ENCODE measurements around the gene APC2.
"Not testable (repeated sequence)": the region's sequence is repeated elsewhere in the genome, so short reads cannot be mapped to it uniquely, and the experiment has no call there.

Gene APC2

DNA sequence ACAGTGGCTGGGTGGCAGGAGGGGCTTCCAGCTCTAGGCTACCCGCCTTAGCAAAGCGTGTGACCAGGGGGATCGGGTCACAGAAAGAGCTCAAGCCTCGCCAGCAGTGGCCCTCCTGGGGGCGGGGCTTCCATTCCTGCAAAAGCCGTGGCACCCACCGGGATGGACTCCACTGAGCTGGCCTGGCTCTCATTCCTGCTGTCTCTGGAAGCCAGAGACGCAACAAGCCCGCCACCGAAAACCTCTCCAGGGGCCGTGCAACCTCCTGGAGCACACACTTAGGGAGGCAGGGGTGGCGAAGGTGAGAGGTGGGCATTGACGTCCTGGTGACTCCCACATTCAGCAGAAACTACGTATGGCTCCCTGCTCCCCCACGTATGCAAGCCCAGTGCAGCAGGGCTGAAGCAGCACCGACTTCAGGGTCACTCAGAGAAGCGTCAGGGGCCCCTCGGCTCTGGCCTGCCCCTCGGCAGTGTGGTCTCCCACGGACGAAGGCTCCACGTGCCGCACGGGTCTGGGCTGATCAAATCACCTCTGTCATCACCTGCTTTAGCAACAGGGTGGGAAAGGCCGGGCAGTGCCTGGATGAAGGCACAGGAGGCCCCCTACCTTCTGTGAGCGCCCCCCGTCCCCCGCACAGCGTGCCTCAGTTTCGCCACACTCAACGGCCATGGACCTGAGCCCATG is 26.0 kb downstream of the APC2 start:
- DNase-seq (ENCODE audit: low spot score): no peak
- FAIRE-seq: no peak

GRCh38 chr19:1477056-1477455 is 27.1 kb downstream of the APC2 start:
- not testable (repeated sequence) for FAIRE-seq; DNase-seq (ENCODE audit: low spot score)

- FAIRE-seq (peak; percentile 84), DNase-seq (ENCODE audit: low spot score) (peak; percentile 90)
Measured at GRCh38 chr19:1478934-1479707, 29.2 kb downstream of the APC2 start, which contains the start of gene C19orf25. C19orf25 (minus strand) TSS chr19:1479215; CDS start chr19:1478903, 312 bp downstream.

DNA sequence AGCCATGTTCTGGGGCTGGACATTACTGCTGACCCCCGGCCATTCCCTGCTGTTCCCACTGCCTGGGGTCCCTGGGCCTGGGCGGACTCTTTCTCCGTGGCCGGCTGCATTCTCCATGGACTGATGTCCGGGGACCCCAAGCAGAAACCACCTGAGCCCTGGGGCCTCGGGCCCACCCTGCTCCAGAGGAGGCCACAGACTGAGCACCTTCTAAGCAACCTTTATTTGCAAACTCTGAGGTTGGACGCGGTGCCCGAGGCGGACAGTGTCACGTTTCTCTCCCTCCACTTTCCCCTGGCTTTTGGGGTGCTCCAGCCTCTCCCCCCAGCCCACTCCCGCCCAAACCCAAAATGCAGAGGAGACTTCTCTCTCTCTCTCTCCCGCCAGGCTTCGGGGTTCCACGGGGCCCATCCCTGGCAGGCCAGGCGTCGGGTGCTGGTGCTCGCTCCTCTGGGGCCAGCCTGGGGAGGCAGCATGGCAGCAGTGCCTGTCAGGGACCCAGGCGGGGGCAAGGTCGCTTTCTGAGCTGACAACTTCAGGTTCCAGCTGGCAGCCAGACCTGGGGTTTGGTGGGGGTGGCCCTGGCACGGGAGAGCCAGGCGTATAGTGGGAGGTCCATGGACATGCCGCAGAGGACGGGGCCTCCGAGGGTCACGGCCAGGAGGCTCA is 31.4 kb downstream of the APC2 start:
- FAIRE-seq: no peak

GRCh38 chr19:1481893-1482360 is 32.0 kb downstream of the APC2 start:
- DNase-seq (ENCODE audit: low spot score) (no peak), FAIRE-seq (no peak)

More for the DNA sequence above, 31.4 kb downstream of the APC2 start:
- no peak for DNase-seq (ENCODE audit: low spot score)

GRCh38 chr19:1482361-1483130 is 32.6 kb downstream of the APC2 start:
- no peak for FAIRE-seq
- no peak for DNase-seq (ENCODE audit: low spot score)

DNA sequence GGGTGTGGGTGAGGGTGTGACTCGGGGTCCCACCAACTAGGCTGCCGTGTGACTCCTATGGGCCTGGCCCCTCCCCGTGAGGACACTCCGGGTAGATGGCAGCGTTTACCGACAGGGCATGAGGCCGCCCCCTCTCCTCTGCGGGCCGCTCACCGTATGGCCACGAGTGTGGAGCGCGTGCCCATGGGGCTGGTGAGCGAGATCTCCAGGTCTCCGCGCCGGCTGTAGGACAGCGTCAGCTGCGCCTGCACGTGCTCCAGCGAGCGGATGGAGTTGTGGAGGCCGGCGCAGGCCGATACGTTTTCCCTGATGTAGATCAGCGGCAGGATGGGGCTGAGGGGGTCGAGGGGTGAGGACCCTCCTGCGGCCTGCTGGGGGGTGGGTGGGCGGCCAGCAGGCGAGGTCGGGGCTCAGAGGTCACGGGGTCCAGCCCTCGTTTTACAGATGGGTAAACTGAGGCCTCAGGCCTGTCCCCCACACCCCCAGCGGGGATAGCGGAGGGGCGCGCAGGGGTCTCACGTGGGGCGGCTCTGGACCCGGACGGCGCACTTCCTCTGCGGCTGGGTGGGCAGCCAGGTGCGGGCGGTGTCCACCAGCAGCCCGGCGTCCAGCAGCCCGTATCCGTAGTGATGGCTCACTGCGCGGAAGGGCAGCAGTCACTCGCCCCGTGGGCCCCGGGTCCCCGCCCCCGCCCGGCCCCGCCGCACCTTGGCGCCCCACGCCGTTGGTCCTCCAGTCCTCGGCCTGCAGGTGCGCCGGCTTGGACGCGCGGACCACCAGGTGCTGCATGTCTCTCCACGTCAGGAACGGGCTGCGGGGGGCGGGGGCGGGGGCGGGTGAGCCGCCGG is 33.4 kb downstream of the APC2 start:
- FAIRE-seq: no peak
- no peak for DNase-seq (ENCODE audit: low spot score)

- DNase-seq (ENCODE audit: low spot score) (no peak), FAIRE-seq (no peak)
Measured at GRCh38 chr19:1483979-1484428, 34.1 kb downstream of the APC2 start.

DNA sequence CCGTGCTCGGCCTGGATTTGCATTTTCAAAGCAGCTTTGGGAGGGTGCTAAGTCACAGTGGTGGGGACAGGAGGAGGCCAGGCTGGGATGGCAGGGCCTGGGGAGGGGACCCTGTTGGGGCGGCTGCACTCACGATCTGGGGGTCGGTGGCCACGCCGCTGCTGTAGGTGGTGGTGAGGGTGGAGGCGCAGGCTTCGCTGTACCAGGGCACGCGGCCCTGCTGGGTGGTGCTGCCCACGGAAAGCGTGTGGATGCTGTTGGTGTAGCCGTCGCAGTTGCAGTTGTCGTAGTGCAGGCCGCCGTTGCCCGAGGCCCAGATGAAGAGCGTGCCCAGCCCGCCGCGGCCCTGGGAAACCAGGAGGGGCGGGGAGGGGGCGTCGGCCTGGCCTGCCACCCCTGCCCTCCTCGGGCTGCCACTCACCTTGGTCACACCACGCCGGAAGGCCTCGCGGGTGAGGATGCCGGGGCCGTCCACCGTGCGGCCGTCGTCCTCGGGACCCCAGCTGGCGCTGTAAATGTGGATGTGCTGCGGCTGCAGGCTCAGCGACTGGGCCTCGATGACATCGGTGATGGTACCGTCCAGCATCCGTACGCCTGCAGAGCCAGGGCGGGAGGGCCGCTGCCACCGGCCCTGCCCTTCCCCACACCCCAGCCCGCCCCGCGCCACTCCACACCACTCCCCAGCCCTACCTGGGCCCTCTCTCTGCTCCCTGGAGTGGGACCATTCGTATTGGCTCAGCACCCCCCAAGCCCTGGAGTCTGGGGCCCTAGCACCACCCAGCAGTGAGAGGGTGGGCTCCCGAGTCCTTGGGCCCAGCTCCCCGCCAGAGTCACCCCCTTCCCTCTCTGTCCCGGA is 37.0 kb downstream of the APC2 start:
- DNase-seq (ENCODE audit: low spot score) (no peak), FAIRE-seq (no peak)

- FAIRE-seq: no peak
Measured at GRCh38 chr19:1487576-1488281, 37.8 kb downstream of the APC2 start.

DNA sequence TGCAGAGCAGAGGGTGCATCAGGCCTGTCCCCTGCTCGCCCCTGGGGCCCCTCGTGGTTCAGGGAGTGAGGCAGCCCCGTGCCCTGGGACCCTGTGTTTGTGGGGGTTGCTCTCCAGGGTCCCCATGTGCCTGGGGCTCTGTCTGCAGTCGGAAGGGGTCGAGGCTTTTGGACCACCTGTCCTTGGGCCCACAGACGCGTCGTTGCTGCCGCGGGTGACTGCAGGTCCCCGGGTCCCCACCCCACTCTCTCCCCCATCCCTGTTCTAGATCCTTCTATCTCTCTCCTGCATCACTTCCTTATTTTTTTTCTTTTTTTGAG is 38.3 kb downstream of the APC2 start:
- DNase-seq (ENCODE audit: low spot score) (no peak), FAIRE-seq (no peak)

More at GRCh38 chr19:1487576-1488281, 37.8 kb downstream of the APC2 start:
- no peak for DNase-seq (ENCODE audit: low spot score)

GRCh38 chr19:1489463-1490310 is 39.8 kb downstream of the APC2 start:
- no peak for FAIRE-seq
- DNase-seq (ENCODE audit: low spot score): no peak

DNA sequence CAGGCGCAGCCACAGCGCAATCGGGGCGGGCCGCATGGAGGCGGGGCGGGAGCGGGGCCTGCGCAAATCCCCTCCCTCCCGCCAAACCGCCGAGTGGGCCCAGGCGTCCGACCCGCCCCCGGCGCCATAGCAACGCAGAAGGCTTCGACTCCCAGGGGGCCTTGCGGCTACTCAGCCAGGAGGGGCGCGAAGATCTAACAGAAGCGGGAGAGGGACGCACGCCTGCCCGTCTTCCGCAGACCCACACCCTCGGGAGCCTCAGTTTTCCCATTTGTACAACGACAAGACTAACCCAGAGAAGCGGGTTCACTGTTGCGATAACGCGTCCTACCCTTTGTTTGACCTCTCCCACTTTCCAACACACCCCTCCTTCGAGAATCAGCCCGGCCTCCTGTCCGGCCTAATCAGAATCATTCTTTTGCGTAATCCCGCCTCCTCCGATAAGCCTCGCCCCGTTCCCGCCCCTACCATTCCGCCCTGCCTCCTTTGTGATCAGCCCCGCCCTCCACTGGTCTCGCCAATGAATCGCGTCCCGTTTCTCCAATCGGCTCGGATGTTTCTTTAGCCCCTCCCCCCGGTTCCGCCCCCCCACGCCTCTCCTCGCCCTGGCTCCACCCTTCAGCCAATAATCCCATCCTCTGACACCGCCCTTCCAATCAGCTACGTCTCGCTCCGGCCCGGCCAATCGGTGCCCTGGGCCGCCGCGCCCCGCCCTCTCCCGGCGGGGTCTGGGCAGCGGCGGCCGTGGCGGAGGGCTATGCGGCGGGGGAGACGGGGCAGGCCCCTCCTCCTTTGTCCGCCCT is 40.6 kb downstream of the APC2 start, which contains the start of gene PCSK4:
PCSK4 (minus strand) TSS at position 40 of the 803 bp plus-strand sequence; CDS start at position 36, 4 bp downstream.
- peak; percentile 94 for DNase-seq (ENCODE audit: low spot score)
- FAIRE-seq: peak; percentile 84

GRCh38 chr19:1491114-1491848 is 41.4 kb downstream of the APC2 start, which contains the start of gene REEP6:
REEP6 (plus strand) TSS chr19:1491181; CDS start chr19:1491270, 89 bp downstream.
- no peak for FAIRE-seq
- DNase-seq (ENCODE audit: low spot score): no peak

DNA sequence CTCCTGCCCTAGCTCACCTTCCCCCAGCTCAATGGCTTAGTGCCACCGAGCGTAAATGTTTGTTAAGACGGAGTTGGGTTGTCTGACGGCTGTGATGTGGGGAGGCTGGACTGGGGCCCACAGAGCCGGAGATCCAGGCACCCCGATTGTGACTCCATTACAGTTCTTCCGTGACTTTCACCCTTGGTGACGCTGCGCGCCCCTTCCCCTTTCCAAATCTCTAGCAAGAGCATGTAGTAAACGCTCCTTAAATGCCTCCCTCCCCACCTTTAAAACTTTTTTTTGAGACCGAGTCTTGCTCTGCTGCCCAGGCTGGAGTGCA is 41.9 kb downstream of the APC2 start:
- FAIRE-seq (no peak), DNase-seq (ENCODE audit: low spot score) (no peak)

GRCh38 chr19:1492474-1493006 is 42.6 kb downstream of the APC2 start:
- DNase-seq (ENCODE audit: low spot score) (no peak), FAIRE-seq (no peak)

Data from urothelium cell line (cell line).